Tibial artery (tissue), 4 donors: Measurements from ENCODE around the gene THSD4.

Experiments used
- DNase-seq, 2 donors: peaks; one replicate each; pipeline ENCODE4 v3.0.0-alpha.2; 2019
- H3K27ac ChIP-seq, 2 donors: fragments of 200-600 bp; sonication (generic) in 1 of 2; 1 replicate in 1 of 2; 2 replicates in 1 of 2; pipeline ENCODE4 v1.5.1; 2018 to 2019; ENCODE audit warnings: mild to moderate bottlenecking in 1 of 2
- H3K27me3 ChIP-seq, 2 donors: fragments of 200-600 bp; sonication (generic) in 1 of 2; one replicate each; pipeline versions ENCODE4 v1.5.1 to v1.6.0; 2016 to 2019
- H3K36me3 ChIP-seq, 3 donors: fragments of 200-600 bp; sonication (generic) in 2 of 3; one replicate each; pipeline ENCODE4 v1.5.1; 2016 to 2019; ENCODE audit warnings: mild to moderate bottlenecking in 2 of 3
- H3K4me1 ChIP-seq, 4 donors: fragments of 200-600 bp; sonication (generic) in 2 of 4; 1 replicate in 3 of 4; 2 replicates in 1 of 4; pipeline ENCODE4 v1.5.1; 2016 to 2019
- H3K4me3 ChIP-seq, 2 donors: fragments of 200-600 bp; sonication (generic) in 1 of 2; 1 replicate in 1 of 2; 2 replicates in 1 of 2; pipeline ENCODE4 v1.5.1; 2018 to 2019; ENCODE audit warnings: mild to moderate bottlenecking in 2 of 2
- H3K9me3 ChIP-seq, 3 donors: fragments of 200-600 bp; sonication (generic) in 1 of 3; one replicate each; pipeline ENCODE4 v1.5.1; 2016 to 2019
- CTCF ChIP-seq, 2 experiments: fragments of 200-600 bp in 1 of 2; fragments of 450-650 bp in 1 of 2; IDR thresholded peaks; one replicate each; pipeline ENCODE4 v1.5.1; 2017 to 2019; ENCODE audit warnings: antibody characterized with exemption in 2 of 2, mild to moderate bottlenecking in 1 of 2, moderate library complexity in 1 of 2
- intact Hi-C: fragments of 100-400 bp; cut with DNase I; formaldehyde crosslinking; loops from one replicate; pipeline ENCODE4 v1.15.0; 2023; ENCODE audit warnings: low total_unique reads

The THSD4 gene

GRCh38 chr15:71733122-71733521 is 617.9 kb downstream of the THSD4 start:
- intact Hi-C loops = loop anchor here (5.0 kb wide), 1 partner anchor 281 kb away; no protein-coding TSS in a partner anchor
- peaks cover 0 to 5% (median 0%) of the 10 kb centered on the region in 3 donors for H3K36me3 ChIP-seq
- TF ChIP-seq CTCF (IDR thresholded peaks at IDR 0.05) = no peak

GRCh38 chr15:71734709-71735384 is 619.6 kb downstream of the THSD4 start:
- no peak for TF ChIP-seq CTCF (IDR thresholded peaks at IDR 0.05)
- H3K4me3 ChIP-seq = no peak overlapping the region
- no peaks in the 10 kb centered on the region for H3K9me3 ChIP-seq
- no peak overlapping the region for H3K27ac ChIP-seq
- intact Hi-C loops = loop anchor here (5.0 kb wide), 1 partner anchor 283 kb away; no protein-coding TSS in a partner anchor
- DNase-seq = no peak
- H3K4me1 ChIP-seq = peaks cover 0 to 7% (median 6%) of the 10 kb centered on the region in 4 donors
- no peaks in the 10 kb centered on the region for H3K27me3 ChIP-seq
- peaks cover 0 to 11% (median 0%) of the 10 kb centered on the region in 3 donors for H3K36me3 ChIP-seq

More at GRCh38 chr15:71733122-71733521, 617.9 kb downstream of the THSD4 start:
- DNase-seq = no peak
- H3K27ac ChIP-seq = no peak overlapping the region
- no peaks in the 10 kb centered on the region for H3K27me3 ChIP-seq
- peaks cover 0 to 20% (median 19%) of the 10 kb centered on the region in 4 donors for H3K4me1 ChIP-seq
- no peaks in the 10 kb centered on the region for H3K9me3 ChIP-seq
- no peak overlapping the region for H3K4me3 ChIP-seq

GRCh38 chr15:71735385-71735757 is 620.1 kb downstream of the THSD4 start:
- TF ChIP-seq CTCF (IDR thresholded peaks at IDR 0.05) = no peak
- no peaks in the 10 kb centered on the region for H3K9me3 ChIP-seq
- no peak for DNase-seq
- intact Hi-C loops = no loop called here
- H3K27ac ChIP-seq = no peak overlapping the region
- no peaks in the 10 kb centered on the region for H3K27me3 ChIP-seq
- peaks cover 0 to 11% (median 0%) of the 10 kb centered on the region in 3 donors for H3K36me3 ChIP-seq
- H3K4me1 ChIP-seq = peaks cover 0 to 2% (median 2%) of the 10 kb centered on the region in 4 donors
- H3K4me3 ChIP-seq = no peak overlapping the region

- no peak for TF ChIP-seq CTCF (IDR thresholded peaks at IDR 0.05)
- H3K27me3 ChIP-seq = no peaks in the 10 kb centered on the region
- no peak overlapping the region for H3K4me3 ChIP-seq
- intact Hi-C loops = no loop called here
- DNase-seq = no peak
- H3K9me3 ChIP-seq = no peaks in the 10 kb centered on the region
- H3K27ac ChIP-seq = no peak overlapping the region
- H3K36me3 ChIP-seq = peaks cover 0 to 11% (median 0%) of the 10 kb centered on the region in 3 donors
- no peaks in the 10 kb centered on the region for H3K4me1 ChIP-seq
These were observed 621.1 kb downstream of the THSD4 start for GRCh38 chr15:71736286-71736947.

GRCh38 chr15:71737761-71738160 is 622.5 kb downstream of the THSD4 start:
- no peak for TF ChIP-seq CTCF (IDR thresholded peaks at IDR 0.05)
- Histone ChIP-seq H3K9me3 (no peaks in the 10 kb centered on the region), H3K36me3 (peaks cover 0 to 11% (median 0%) of the 10 kb centered on the region in 3 donors), H3K4me1 (no peaks in the 10 kb centered on the region), H3K27ac (no peak overlapping the region), H3K27me3 (no peaks in the 10 kb centered on the region), H3K4me3 (no peak overlapping the region)
- no peak for DNase-seq
- intact Hi-C loops = no loop called here
